HG02938 (cell line): ENCODE results near the gene NLRC5.
"Not testable (repeated sequence)": the region's sequence is repeated elsewhere in the genome, so short reads cannot be mapped to it uniquely, and the experiment has no call there.

ENCODE experiments used
- ATAC-seq: cut with Tn5 transposase; IDR thresholded peaks from one replicate; pipeline ENCODE4 v1.9.1; 2021; ENCODE audit warnings: mild to moderate bottlenecking, moderate library complexity; ENCODE audit not compliant: unreplicated experiment

The NLRC5 gene

DNA sequence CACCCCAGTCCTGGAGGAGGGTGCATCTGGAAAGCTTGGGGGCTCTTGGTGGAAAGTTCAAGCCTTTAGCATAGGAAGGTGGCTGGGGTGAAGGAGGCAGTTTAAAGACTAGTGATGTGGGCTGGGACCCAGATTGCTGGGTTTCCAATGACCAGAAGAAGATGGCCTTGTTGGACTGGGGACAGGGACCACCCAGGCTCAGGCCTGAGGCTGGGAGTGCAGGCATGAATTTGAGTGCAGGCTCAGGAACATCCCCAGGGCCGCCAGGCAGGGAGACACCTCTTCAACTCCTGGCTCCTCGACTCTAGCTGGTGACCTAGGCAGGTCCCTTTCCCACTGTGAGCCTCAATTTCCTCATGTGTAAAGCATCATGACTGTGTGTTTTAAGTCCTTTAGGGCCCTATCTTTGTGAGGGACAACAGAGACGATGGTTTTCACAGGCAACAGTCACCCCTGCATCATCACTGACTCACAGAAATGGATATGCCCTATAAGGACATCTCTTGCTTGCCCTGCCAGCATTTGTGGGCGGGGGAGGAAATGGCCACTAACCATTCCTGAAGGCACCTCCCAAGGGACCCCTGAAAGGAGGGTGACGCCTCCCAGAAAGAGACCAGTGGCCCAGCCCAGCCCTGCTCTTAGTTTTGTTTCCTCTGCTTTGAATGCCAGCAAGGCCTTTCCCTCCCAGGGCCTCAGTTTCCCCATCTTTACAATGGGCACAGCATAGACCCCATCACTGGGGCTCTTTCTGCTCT, 11.1 kb downstream of the NLRC5 start:
- peak; percentile 58 for ATAC-seq

DNA sequence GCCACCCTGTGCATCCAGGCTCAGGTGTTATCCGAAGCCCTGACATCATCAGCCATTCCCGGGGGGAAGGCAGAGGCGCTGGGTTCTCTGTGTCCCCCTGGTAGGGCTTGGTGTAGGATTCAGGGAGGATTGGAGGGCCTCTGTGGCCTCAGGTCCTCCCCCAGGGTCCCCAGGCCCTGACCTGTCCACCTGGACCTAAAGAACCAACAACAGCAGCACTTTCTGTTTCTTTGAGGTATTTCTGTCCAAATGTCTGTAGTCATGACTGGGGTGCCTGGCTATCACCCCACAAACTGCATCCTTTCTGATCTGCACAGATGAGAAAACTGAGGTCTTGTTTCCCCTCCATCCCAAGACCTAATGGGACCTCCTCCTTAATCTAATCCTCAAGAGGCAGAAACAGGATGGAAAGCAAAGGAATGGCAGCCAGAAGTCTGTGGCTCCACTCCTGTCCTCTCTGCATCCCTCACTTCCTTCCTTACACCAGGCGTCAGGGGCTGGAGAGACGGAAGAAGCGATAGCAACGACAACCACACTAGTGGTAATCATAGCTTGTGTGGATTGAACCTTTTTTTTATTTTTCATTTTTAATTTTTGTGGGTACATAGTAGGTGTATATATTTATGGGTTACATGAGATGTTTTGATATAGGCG, 11.8 kb downstream of the NLRC5 start:
- no peak for ATAC-seq

DNA sequence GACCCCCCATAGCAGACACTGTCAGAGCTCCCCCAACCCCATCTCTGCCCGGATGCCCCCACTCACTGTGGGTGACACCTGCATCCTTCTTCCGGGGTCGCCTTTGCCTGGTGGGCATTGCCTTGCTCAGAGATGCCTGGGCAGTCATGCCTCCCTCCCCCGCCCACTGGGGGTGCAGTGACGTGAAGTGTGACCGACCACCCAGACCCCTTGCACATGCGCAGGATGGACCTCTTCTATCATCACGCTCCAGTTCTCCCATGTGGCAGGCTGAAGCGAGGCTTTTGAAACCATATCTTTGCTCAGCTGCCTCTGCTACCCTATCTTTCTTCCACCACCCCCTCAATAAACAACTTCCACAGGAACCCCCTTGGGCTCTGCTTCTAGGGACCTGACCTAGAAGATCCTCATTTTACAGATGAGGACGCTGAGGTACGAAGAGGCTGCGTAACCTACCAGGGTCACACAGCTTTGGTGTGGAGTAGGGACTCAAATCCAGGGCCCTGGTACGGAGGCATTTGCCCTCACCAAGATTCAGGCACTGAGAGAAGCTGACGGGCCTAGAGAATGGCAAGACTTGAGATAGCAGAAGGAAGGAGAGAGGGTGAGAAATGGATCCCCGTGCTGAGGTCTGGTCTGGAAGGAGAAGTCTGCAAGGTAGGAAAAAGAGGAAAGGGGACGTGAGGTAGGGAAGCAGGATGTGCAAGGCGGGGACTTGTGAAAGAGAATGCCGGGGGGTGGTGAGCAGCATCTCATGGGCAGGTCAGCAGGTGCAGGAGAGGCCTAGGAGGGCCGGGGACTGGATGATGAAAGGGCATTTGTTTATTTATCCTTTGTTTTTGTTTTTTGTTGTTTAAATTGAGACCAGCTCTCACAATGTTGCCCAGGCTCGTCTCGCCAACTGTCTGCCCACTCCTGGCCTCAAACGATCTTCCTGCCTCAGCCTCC, 14.4 kb downstream of the NLRC5 start:
- no peak for ATAC-seq

DNA sequence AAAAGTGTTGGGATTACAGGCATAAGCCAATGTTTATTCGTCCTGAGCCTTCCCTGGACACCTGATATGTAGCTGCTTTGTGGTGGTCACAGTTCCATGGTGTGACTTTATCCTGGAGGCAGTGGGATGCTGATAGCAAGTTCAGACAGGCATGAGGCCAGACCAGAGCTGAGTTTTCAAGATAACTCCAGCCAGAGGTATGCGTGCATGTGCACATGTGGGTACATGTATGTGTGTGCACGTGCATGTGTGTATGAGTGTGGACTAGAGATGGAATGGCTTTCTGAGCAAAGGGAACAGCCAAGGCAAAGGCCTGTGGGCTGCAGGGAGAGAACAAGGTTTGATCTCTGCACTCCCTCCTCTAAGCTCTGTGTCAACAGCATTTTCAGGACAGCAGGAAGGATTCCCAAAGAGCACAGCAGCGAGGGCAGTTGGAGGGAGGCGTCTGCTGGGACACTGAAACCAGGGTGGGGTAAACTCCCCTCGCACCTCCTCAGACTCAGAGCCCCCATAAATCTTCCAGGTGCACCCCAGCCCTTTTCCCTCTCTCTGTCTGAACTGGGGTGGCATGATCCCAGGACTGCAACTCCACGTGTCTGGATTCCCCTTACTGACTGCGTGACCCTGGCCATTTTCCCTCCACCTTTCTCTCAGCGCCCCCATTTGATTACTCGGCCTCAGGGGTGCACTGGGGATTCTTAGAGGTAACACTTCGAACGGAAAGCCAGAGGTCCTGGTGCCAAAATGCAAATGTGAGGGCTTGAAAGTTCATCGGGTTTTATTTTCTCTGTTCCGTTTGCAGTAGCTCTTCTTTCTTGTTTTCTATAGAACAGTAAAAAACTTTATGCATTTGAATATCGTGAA, 15.3 kb downstream of the NLRC5 start:
- no peak for ATAC-seq

DNA sequence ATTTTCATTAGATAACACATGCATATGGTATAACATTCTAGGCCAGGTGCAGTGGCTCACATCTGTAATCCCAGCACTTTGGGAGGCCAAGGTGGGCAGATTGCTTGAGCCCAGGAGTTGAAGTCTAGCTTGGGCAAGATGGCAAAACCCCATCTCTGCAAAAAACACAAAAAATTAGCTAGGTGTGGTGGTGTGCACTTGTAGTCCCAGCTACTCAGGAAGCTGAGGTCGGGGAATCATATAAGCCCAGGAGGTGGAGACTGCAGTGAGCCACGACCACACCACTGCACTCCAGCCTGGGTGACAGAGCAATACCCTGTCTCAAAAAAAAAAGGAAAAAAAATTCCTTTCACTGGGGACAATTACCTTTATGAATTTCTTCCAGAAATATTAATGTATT, 16.2 kb downstream of the NLRC5 start:
- not testable (repeated sequence) for ATAC-seq

DNA sequence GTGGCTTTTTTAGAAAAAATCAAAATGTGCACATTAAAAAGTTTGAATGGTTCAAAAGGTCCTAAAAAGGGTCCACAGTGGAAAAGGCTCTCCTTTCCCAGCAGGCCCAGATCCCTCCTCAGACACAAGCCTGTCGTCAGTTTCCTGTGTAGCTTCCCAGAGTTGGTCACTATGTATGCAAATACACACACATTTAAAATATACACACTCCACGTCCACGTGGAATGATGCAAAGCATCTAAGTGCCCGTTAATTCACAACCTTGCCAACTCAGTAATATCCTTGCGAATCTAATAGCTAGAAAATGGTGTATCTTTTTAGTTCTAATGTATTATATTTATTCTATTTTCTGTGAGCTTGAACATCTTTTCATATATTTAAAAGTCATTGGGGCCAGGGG, 17.7 kb downstream of the NLRC5 start:
- no peak for ATAC-seq

DNA sequence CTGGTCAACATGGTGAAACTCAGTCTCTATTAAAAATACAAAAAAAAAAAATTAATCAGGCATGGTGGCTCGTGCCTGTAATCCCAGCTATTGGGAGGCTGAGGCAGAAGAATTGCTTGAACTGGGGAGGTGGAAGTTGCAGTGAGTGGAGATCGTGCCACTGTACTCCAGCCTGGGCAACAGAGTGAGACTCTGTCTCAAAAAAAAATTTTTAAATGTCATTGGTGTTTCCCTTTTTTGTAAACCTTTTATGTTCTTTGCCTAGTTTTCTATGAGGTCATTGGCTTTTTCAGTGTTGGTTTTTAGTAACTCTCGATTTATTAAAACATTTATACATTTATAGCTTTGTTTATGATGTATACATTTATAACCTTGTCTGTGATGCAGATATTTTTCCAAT, 18.2 kb downstream of the NLRC5 start:
- no peak for ATAC-seq

DNA sequence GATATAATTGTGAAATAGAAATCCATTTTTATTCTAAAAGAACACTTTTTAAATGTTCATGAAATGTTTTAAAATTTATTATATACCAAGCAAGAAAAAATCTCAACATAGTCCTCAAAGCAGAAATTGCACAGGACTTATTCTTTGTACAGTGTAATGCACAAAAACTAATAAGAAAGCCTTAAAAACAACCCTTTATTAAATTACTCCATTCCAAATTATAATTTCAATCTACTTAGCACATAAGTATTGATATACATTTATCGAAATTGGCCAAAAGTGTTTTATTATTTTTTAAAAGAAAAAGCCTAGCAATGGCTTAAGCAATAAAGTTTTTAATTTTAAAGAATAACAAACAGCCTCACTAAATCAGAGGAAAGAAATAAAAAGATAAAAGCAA, 19.1 kb downstream of the NLRC5 start:
- no peak for ATAC-seq

DNA sequence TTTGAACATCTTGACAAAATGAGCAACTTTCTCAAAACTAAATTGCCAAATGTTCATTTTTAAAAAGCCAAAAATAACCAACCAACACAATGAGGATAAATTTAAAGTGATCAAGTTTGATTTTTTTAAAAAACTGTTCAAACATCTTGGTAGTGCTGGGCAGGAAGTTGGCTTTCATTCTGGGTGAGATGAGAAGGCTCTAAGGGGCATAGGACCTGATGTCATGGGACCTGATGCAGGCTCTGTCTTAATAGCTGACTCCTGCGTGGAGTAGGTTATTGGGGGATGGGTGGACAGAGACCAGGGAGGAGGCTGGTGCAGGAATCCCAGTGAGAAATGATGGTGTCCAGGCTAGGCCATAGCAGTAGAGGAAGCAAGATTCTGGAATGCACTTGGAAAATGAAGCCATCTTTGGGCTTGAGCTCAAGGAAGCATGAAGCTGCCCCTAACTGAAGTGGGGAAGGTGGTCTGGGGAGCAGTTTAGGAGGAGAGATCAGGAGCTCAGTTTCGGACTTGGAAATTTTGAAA, 20.4 kb downstream of the NLRC5 start:
- no peak for ATAC-seq

DNA sequence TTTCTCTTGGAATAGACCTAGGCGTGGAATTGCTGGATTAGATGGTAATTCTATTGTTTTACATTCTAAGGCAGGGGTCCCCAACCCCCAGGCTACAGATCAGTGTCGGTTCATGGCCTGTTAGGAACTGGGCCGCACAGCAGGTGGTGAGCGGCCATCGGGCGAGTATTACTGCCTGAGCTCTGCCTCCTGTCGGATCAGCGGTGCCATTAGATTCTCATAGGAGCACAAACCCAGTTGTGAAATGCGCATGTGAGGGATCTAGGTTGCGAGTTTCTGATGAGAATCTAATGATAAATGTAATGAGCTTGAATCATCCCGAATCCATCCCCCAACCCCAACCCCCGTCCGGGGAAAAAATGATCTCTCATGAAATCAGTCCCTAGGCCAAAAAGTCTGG, 23.0 kb downstream of the NLRC5 start:
- no peak for ATAC-seq

DNA sequence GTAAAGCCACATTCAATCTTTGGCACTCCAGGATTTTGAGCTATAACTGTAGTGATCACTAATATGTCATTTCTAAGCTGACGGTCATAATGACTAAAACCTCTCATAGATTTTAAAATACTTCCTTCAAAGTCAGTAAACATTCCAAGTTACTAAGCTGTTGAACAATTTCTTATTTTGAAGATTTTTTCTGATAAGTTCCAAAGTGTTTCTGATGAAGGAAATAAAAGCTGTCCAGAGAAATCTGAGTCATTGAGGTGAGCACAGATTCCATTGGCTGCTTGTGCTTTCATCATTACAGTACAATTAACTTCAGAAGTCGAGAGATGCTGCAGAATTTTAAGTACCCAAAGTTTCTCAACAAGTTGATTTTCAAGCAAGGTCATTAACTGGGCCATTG, 23.9 kb downstream of the NLRC5 start:
- no peak for ATAC-seq

DNA sequence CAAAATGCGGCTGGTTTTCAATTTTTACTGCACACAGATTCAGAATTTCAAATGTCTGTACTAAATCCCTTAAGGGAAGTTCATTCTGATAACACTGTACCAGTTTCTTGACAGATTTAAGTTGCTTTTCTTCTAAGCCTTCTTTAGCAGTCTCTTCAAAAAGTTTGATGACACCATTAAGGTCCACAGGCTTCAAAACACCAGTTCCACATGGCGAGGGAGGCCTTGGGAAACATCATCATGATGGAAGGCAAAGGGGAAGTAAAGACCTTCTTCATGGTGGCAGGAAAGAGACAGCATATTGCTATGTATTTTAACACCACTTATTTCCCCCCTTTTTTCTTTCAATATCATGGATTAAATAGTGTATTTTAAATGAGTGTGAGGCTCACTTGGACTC, 24.5 kb downstream of the NLRC5 start:
- ATAC-seq, result no peak

DNA sequence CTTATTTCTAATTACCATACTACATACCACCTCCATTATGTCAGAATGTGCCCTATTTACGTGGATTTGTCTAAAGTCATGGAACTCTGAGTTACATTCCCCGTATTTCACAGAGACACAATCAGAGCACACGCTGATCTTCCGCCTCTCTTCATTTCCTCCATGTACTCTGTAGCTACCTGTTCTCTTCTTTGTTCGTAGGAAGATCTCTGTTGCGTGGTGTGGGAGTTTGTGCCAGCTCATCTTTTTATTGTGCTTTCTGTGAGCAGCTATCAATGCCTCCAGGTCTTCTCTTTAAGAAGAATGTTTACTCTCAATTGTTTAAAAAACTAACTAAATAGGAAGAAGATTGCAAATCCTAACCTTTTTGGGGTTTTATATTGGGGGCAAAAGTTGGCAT, 26.9 kb downstream of the NLRC5 start:
- ATAC-seq, result no peak

DNA sequence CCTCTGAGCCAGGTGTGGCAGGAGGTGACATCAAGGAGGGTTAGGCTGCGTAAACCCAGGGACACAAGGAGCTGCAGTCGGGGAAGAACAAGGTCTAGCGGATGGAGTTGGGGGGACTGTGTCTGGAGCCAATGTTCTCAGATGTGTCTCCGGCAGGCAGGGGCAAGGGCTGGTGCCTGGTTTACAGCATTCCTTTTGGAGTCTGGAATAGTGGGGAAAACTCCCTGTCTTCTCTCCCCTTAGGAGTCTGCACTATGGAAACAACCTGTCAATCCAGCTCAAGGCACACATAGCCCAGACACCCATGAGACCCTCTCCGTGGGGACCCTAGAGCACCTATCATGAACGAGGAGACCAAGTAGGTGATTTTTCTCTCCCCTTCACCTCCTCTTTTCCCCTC, 27.5 kb downstream of the NLRC5 start:
- ATAC-seq, result no peak

DNA sequence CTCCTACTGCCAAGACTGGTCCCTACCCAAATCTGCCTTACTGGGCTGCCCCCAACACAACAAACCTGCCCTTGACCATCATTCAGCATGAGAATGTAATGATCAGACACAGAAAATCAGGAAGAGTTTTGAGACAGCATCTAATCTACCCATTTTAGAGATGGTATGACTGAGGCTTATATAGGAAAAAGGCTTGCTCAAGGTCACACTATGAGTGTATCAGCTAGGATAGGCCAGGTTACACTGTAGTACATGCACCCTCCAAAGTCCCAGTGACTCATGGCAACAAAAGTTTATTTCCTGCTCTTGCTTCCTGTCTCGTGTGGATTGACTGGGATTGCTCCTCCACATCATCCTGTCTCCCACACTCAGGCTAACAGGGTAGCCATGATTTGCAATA, 27.9 kb downstream of the NLRC5 start:
- no peak for ATAC-seq

DNA sequence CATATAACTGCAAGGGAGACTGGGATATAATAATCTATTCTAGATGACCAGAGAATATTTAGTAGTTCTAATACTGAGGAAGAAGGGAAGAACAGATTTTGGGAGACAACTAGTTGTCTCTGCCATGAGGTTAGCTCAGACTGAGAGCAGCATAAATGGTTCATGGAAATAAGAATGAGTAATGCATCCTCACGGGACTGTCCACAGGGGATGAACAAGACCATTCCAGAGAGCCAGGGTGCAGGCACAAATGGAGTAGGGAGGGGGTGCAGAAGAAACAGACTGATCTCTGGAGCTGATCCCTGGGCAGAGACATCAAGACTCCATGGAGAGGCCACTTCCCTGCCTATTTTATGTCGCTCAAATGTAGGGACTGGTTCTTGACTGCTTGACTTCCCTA, 30.4 kb downstream of the NLRC5 start:
- no peak for ATAC-seq

DNA sequence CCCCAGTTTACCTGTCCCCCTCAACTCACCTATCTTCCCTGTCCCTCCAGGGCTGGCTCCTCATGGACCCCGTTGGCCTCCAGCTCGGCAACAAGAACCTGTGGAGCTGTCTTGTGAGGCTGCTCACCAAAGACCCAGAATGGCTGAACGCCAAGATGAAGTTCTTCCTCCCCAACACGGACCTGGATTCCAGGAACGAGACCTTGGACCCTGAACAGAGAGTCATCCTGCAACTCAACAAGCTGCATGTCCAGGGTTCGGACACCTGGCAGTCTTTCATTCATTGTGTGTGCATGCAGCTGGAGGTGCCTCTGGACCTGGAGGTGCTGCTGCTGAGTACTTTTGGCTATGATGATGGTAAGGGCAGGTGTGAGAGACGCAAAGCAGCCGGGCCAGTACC, 31.3 kb downstream of the NLRC5 start:
- ATAC-seq, result no peak

DNA sequence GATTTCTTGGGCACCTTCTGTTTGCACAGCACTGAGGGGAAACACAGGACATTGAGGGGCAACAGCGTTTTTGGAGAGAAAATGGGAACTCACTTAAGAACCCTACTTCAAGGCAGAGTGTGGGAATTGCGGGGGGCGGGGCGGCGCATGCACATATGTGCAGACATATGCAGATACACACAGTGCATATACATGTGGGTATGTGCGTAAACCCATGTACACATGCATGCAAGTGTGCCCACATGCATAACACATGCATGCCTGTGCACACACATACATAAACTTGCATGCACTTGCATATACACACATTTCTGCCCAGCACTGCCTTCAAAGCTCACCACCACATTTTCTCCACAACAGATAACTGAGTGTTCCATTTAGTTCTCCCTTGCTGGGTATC, 32.4 kb downstream of the NLRC5 start:
- no peak for ATAC-seq

DNA sequence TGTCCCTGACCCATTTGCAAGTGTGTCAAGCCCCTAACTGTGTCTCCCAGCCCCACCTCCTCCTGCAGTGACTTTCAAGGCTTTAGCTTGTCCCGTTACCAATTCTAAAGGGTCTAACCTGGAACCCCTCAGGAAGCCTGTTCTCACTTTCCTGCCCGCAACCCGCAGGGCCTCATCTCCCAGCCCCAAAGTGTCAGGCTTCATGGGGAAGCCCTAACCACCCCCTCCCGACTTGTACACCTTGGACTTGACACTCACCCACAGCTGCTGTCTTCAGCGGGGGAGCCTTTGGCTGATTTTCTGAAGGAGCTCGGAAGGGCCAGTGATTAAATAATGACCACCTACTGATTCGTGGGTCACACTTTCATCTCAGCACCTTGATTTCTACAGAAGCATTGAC, 33.1 kb downstream of the NLRC5 start:
- ATAC-seq, result no peak

DNA sequence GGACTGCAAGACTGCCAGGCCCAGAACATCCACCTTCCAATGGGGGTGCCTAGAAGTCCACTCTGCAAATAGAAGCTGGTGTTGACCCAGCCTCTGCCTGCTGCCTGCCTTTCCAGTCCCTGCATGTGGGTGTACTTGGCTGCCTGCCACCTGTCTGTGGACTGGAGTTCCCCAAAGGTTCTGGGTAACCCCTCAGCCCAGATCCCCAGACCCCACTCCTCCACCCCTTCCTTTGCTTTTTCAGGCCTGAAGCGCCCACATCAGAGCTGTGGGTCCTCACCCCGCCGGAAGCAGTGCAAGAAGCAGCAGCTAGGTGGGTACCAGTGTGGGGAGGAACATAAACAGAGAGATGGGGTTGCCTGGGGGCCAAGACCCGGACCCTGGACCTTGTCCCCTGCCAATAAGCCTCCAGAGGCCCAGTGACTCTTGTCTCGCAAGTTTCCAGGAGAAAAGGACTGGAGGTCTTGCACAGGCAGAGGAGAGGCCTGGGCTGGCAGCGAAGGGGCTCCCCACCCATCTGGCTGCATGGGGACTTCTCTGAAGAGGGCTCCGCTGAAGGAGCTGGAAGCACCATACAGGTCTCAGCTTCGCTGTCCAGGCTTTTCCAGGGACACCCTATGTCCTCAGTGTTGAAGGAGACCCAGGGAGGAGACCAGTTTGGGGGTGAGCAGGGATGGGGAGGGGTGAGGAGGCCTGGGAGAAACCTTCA, 34.3 kb downstream of the NLRC5 start:
- no peak for ATAC-seq
